Measurements from ENCODE around the gene VSIG10L. TPM values are rescaled to one million over a fixed set of nuclear protein-coding genes. Genes with fewer than 3 reads are reported as not detected.

VSIG10L gene
- total RNA-seq, 1 donor from 2014 or later: 5.9 TPM

- H3K27ac Mint-ChIP-seq: no peak overlapping the region
Measured at GRCh38 chr19:51319649-51320279, 22.2 kb downstream of the VSIG10L start.

GRCh38 chr19:51318687-51319648 lies 23.0 kb downstream of the VSIG10L start:
- H3K4me3 Mint-ChIP-seq: no peak overlapping the region
- no peak overlapping the region for H3K27ac Mint-ChIP-seq
- DNase-seq (ENCODE audit: extremely low spot score, unreplicated experiment): no peak
- peaks cover 7% of the 10 kb centered on the region for H3K27me3 Mint-ChIP-seq
- peaks cover 15% of the 10 kb centered on the region for H3K4me1 Mint-ChIP-seq (ENCODE audit: unreplicated experiment)
- no peak for TF ChIP-seq CTCF (conservative IDR thresholded peaks at IDR 0.05)
- H3K9me3 Mint-ChIP-seq: no peaks in the 10 kb centered on the region
- H3K36me3 Mint-ChIP-seq: no peaks in the 10 kb centered on the region

More at GRCh38 chr19:51319649-51320279, 22.2 kb downstream of the VSIG10L start:
- Mint-ChIP-seq H3K27me3 (peaks cover 4% of the 10 kb centered on the region), H3K4me1 (ENCODE audit: unreplicated experiment) (peaks cover 15% of the 10 kb centered on the region), H3K9me3 (no peaks in the 10 kb centered on the region), H3K36me3 (no peaks in the 10 kb centered on the region), H3K4me3 (no peak overlapping the region)
- TF ChIP-seq CTCF (conservative IDR thresholded peaks at IDR 0.05): no peak
- DNase-seq (ENCODE audit: extremely low spot score, unreplicated experiment): no peak

GRCh38 chr19:51317968-51318367 lies 24.0 kb downstream of the VSIG10L start:
- Mint-ChIP-seq H3K4me1 (ENCODE audit: unreplicated experiment) (peaks cover 19% of the 10 kb centered on the region), H3K27ac (no peak overlapping the region), H3K36me3 (no peaks in the 10 kb centered on the region), H3K27me3 (peaks cover 14% of the 10 kb centered on the region), H3K4me3 (no peak overlapping the region), H3K9me3 (no peaks in the 10 kb centered on the region)
- no peak for TF ChIP-seq CTCF (conservative IDR thresholded peaks at IDR 0.05)
- DNase-seq (ENCODE audit: extremely low spot score, unreplicated experiment): no peak

- Mint-ChIP-seq H3K27ac (no peak overlapping the region), H3K36me3 (no peaks in the 10 kb centered on the region), H3K4me3 (no peak overlapping the region), H3K27me3 (peaks cover 13% of the 10 kb centered on the region), H3K9me3 (no peaks in the 10 kb centered on the region), H3K4me1 (ENCODE audit: unreplicated experiment) (peaks cover 22% of the 10 kb centered on the region)
- TF ChIP-seq CTCF (conservative IDR thresholded peaks at IDR 0.05): no peak
- DNase-seq (ENCODE audit: extremely low spot score, unreplicated experiment): no peak
Measured at GRCh38 chr19:51317376-51317775, 24.6 kb downstream of the VSIG10L start.

- H3K9me3 Mint-ChIP-seq: no peaks in the 10 kb centered on the region
- peaks cover 16% of the 10 kb centered on the region for H3K27me3 Mint-ChIP-seq
- TF ChIP-seq CTCF (conservative IDR thresholded peaks at IDR 0.05): no peak
- no peak for DNase-seq (ENCODE audit: extremely low spot score, unreplicated experiment)
- no peaks in the 10 kb centered on the region for H3K36me3 Mint-ChIP-seq
- no peak overlapping the region for H3K4me3 Mint-ChIP-seq
- no peak overlapping the region for H3K27ac Mint-ChIP-seq
- peaks cover 25% of the 10 kb centered on the region for H3K4me1 Mint-ChIP-seq (ENCODE audit: unreplicated experiment)
Measured at GRCh38 chr19:51316688-51317087, 25.3 kb downstream of the VSIG10L start.

All from type B pancreatic cell (in vitro differentiated cells).